ENCODE measurements around the gene TJAP1.

TJAP1 gene

DNA sequence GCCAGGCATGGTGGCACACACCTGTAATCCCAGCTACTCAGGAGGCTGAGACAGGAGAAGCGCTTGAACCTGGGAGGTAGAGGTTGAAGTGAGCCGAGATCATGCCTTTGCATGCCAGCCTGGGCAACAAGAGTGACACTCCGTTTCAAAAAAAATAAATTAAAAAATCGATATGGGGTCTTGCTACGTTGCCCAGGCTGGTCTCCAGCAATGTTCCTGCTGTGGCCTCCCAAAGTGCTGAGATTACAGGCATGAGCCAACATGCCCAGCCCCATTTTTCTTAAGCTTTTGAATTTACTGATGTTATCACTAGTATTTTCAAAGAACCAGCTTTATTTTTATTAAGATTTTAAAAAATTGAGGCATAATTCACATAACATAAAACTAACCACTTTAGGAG, 63.1 kb downstream of the TJAP1 start:
- no peak for DNase-seq

- no peak for DNase-seq
Measured at GRCh38 chr6:43541774-43542471, 64.6 kb downstream of the TJAP1 start.

DNA sequence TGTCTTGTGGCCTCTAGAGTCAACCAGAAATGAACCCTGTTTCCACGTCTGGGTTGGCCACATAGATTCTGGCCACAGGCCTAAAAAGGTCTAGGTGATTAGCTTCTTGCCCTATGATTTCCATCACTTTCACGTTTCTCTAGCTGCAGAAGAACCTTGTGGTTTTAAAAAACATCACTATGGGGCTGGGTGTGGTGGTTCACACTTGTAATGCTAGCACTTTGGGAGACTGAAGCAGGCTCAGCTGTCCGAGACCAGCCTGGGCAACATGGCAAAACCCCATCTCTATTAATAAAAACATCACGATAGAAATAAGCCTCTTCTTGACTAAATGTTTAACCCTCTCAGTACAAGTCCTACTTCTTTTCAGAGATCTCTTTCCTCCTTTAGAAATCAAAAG, 67.1 kb downstream of the TJAP1 start:
- no peak for DNase-seq

GRCh38 chr6:43547222-43547621, 69.9 kb downstream of the TJAP1 start:
- no peak for DNase-seq

Measured in hematopoietic multipotent progenitor cell treated with erythropoietin and hydrocortisone succinate and interleukin-3 and kit ligand, for 8 days (in vitro differentiated cells).